DND-41 (cell line): Measurements from ENCODE around the gene CNNM3.

ENCODE experiments used
- CTCF ChIP-seq: IDR thresholded peaks from 2 replicates; pipeline ENCODE4 v1.5.1; 2012; ENCODE audit warnings: borderline replicate concordance, low read length, moderate library complexity, mild to moderate bottlenecking; ENCODE audit not compliant: poor library complexity, severe bottlenecking; ENCODE audit errors: extremely low read depth
- EZH2 ChIP-seq: IDR thresholded peaks from 3 replicates; pipeline ENCODE4 v1.6.1; 2012; ENCODE audit warnings: borderline replicate concordance, low read depth, mild to moderate bottlenecking, moderate library complexity, low read length, inconsistent platforms; ENCODE audit not compliant: severe bottlenecking

- no peak for TF ChIP-seq EZH2
- TF ChIP-seq CTCF = no peak
Observed at GRCh38 chr2:96828436-96828835, 12.4 kb downstream of the CNNM3 start.
